Osteocyte (in vitro differentiated cells): ENCODE results near the gene THSD4. TPM values are rescaled to one million over a fixed set of nuclear protein-coding genes. Genes with fewer than 3 reads are reported as not detected.
"Not testable (repeated sequence)": the region's sequence is repeated elsewhere in the genome, so short reads cannot be mapped to it uniquely, and the experiment has no call there.

Experiments
- DNase-seq: peaks from one replicate; pipeline ENCODE4 v3.0.0; 2021; ENCODE audit warnings: mixed read lengths; ENCODE audit not compliant: unreplicated experiment; ENCODE audit errors: extremely low spot score
- H3K27ac Mint-ChIP-seq: one replicate; pipeline ENCODE4 v1.8.0; 2021; ENCODE audit warnings: mild to moderate bottlenecking, mixed read lengths; ENCODE audit not compliant: unreplicated experiment
- H3K27me3 Mint-ChIP-seq: one replicate; pipeline ENCODE4 v1.8.0; 2021; ENCODE audit warnings: mixed read lengths; ENCODE audit not compliant: unreplicated experiment
- H3K36me3 Mint-ChIP-seq: one replicate; pipeline ENCODE4 v1.8.0; 2021; ENCODE audit warnings: mixed read lengths; ENCODE audit not compliant: unreplicated experiment
- H3K4me1 Mint-ChIP-seq: one replicate; pipeline ENCODE4 v1.8.0; 2021; ENCODE audit warnings: mixed read lengths; ENCODE audit not compliant: unreplicated experiment
- H3K4me3 Mint-ChIP-seq: one replicate; pipeline ENCODE4 v1.8.0; 2021; ENCODE audit warnings: mild to moderate bottlenecking, moderate library complexity, mixed read lengths; ENCODE audit not compliant: unreplicated experiment
- H3K9me3 Mint-ChIP-seq: one replicate; pipeline ENCODE4 v1.8.0; 2021; ENCODE audit warnings: mixed read lengths; ENCODE audit not compliant: unreplicated experiment
- CTCF ChIP-seq: fragments of 200-600 bp; sonication (generic); IDR thresholded peaks from 2 replicates; pipeline ENCODE4 v1.5.0; 2021; ENCODE audit warnings: antibody characterized with exemption, mild to moderate bottlenecking, moderate library complexity
- total RNA-seq: library from RNA; stranded (reverse); gene quantifications from 2 replicates; pipeline ENCODE4 v1.2.1, GENCODE V29; 2021

THSD4 gene
- total RNA-seq, 1 donor from 2014 or later = 5.7 TPM

- Mint-ChIP-seq H3K4me3 (no peak overlapping the region), H3K9me3 (no peaks in the 10 kb centered on the region), H3K4me1 (peaks cover 4% of the 10 kb centered on the region), H3K27ac (no peak overlapping the region), H3K36me3 (no peaks in the 10 kb centered on the region), H3K27me3 (no peaks in the 10 kb centered on the region)
- no peak for TF ChIP-seq CTCF
- DNase-seq = no peak
Observed at GRCh38 chr15:71203586-71204474, 88.6 kb downstream of the THSD4 start.

GRCh38 chr15:71207141-71207540 is 91.9 kb downstream of the THSD4 start:
- Mint-ChIP-seq H3K36me3 (no peaks in the 10 kb centered on the region), H3K27ac (no peak overlapping the region), H3K9me3 (no peaks in the 10 kb centered on the region), H3K4me3 (no peak overlapping the region), H3K4me1 (no peaks in the 10 kb centered on the region), H3K27me3 (no peaks in the 10 kb centered on the region)
- no peak for TF ChIP-seq CTCF
- DNase-seq = no peak

GRCh38 chr15:71212146-71212545 is 96.9 kb downstream of the THSD4 start:
- no peak for TF ChIP-seq CTCF
- no peak for DNase-seq
- H3K4me3 Mint-ChIP-seq = no peak overlapping the region
- no peaks in the 10 kb centered on the region for H3K4me1 Mint-ChIP-seq
- no peaks in the 10 kb centered on the region for H3K9me3 Mint-ChIP-seq
- H3K27ac Mint-ChIP-seq = no peak overlapping the region
- H3K27me3 Mint-ChIP-seq = no peaks in the 10 kb centered on the region
- H3K36me3 Mint-ChIP-seq = no peaks in the 10 kb centered on the region

- H3K4me1 Mint-ChIP-seq, DNase-seq, H3K27me3 Mint-ChIP-seq, H3K4me3 Mint-ChIP-seq, H3K9me3 Mint-ChIP-seq, H3K36me3 Mint-ChIP-seq, H3K27ac Mint-ChIP-seq: not testable (repeated sequence)
Observed at GRCh38 chr15:71213943-71214342, 98.7 kb downstream of the THSD4 start.

GRCh38 chr15:71215126-71215894 is 100.0 kb downstream of the THSD4 start:
- no peaks in the 10 kb centered on the region for H3K4me1 Mint-ChIP-seq
- H3K27ac Mint-ChIP-seq = no peak overlapping the region
- no peaks in the 10 kb centered on the region for H3K27me3 Mint-ChIP-seq
- TF ChIP-seq CTCF = no peak
- H3K36me3 Mint-ChIP-seq = no peaks in the 10 kb centered on the region
- no peak overlapping the region for H3K4me3 Mint-ChIP-seq
- H3K9me3 Mint-ChIP-seq = no peaks in the 10 kb centered on the region
- DNase-seq = no peak
